ENCODE results near the gene SF1.
A peak's percentile ranks its signal among the peaks of the same experiment; 100 is the strongest.

The SF1 gene

GRCh38 chr11:64814712-64815187 is 36.4 kb upstream of the SF1 start:
- no peak for DNase-seq (ENCODE audit: low read depth in 1 of 2, low spot score in 1 of 2)
- no peak for TF ChIP-seq REST (IDR thresholded peaks at IDR 0.05; ENCODE audit: insufficient replicate concordance, low read depth)
- no peak for TF ChIP-seq CTCF (IDR thresholded peaks at IDR 0.05; ENCODE audit: insufficient read depth, low read length)
- no peak for TF ChIP-seq POLR2AphosphoS5 (IDR thresholded peaks at IDR 0.05; ENCODE audit: low read depth)
- no peak for TF ChIP-seq SPI1 (IDR thresholded peaks at IDR 0.05; ENCODE audit: borderline replicate concordance, low read depth)
- no peak for TF ChIP-seq GABPA (IDR thresholded peaks at IDR 0.05; ENCODE audit: low read depth)
- H3K4me3 ChIP-seq (replicated peaks; ENCODE audit: insufficient read depth, low read length) = no peak overlapping the region
- no peak overlapping the region for H3K27ac ChIP-seq (replicated peaks)
- H3K27me3 ChIP-seq (ENCODE audit: insufficient read depth, poor library complexity, severe bottlenecking) = no peaks in the 10 kb centered on the region

GRCh38 chr11:64813826-64814225 is 35.5 kb upstream of the SF1 start:
- no peak for DNase-seq (ENCODE audit: low read depth in 1 of 2, low spot score in 1 of 2)
- TF ChIP-seq SPI1 (IDR thresholded peaks at IDR 0.05; ENCODE audit: borderline replicate concordance, low read depth) (no peak), REST (IDR thresholded peaks at IDR 0.05; ENCODE audit: insufficient replicate concordance, low read depth) (no peak), POLR2AphosphoS5 (IDR thresholded peaks at IDR 0.05; ENCODE audit: low read depth) (no peak), GABPA (IDR thresholded peaks at IDR 0.05; ENCODE audit: low read depth) (no peak), CTCF (IDR thresholded peaks at IDR 0.05; ENCODE audit: insufficient read depth, low read length) (no peak)
- Histone ChIP-seq H3K27me3 (ENCODE audit: insufficient read depth, poor library complexity, severe bottlenecking) (no peaks in the 10 kb centered on the region), H3K4me3 (replicated peaks; ENCODE audit: insufficient read depth, low read length) (no peak overlapping the region), H3K27ac (replicated peaks) (no peak overlapping the region)

GRCh38 chr11:64810891-64811272 is 32.5 kb upstream of the SF1 start:
- no peak; the same call in 1 of the 2 replicates for TF ChIP-seq GABPA (IDR thresholded peaks at IDR 0.05; ENCODE audit: low read depth)
- no peak for TF ChIP-seq CTCF (IDR thresholded peaks at IDR 0.05; ENCODE audit: insufficient read depth, low read length)
- no peak for TF ChIP-seq REST (IDR thresholded peaks at IDR 0.05; ENCODE audit: insufficient replicate concordance, low read depth)
- no peak for TF ChIP-seq POLR2AphosphoS5 (IDR thresholded peaks at IDR 0.05; ENCODE audit: low read depth)
- TF ChIP-seq SPI1 (IDR thresholded peaks at IDR 0.05; ENCODE audit: borderline replicate concordance, low read depth) = no peak
- Histone ChIP-seq H3K4me3 (replicated peaks; ENCODE audit: insufficient read depth, low read length) (peak overlapping the region; percentile 99), H3K27me3 (ENCODE audit: insufficient read depth, poor library complexity, severe bottlenecking) (no peaks in the 10 kb centered on the region), H3K27ac (replicated peaks) (peak overlapping the region; percentile 45)
- peak in 1 of 2 experiments; percentile 38 for DNase-seq (ENCODE audit: low read depth in 1 of 2, low spot score in 1 of 2)

All from HL-60 (cell line).